Tibial artery (tissue), 4 donors: ENCODE results near the gene SETX.

Experiments used
- DNase-seq, 2 donors: peaks; one replicate each; pipeline ENCODE4 v3.0.0-alpha.2; 2019
- H3K27ac ChIP-seq, 2 donors: fragments of 200-600 bp; sonication (generic) in 1 of 2; 1 replicate in 1 of 2; 2 replicates in 1 of 2; pipeline ENCODE4 v1.5.1; 2018 to 2019; ENCODE audit warnings: mild to moderate bottlenecking in 1 of 2
- H3K27me3 ChIP-seq, 2 donors: fragments of 200-600 bp; sonication (generic) in 1 of 2; one replicate each; pipeline versions ENCODE4 v1.5.1 to v1.6.0; 2016 to 2019
- H3K36me3 ChIP-seq, 3 donors: fragments of 200-600 bp; sonication (generic) in 2 of 3; one replicate each; pipeline ENCODE4 v1.5.1; 2016 to 2019; ENCODE audit warnings: mild to moderate bottlenecking in 2 of 3
- H3K4me1 ChIP-seq, 4 donors: fragments of 200-600 bp; sonication (generic) in 2 of 4; 1 replicate in 3 of 4; 2 replicates in 1 of 4; pipeline ENCODE4 v1.5.1; 2016 to 2019
- H3K4me3 ChIP-seq, 2 donors: fragments of 200-600 bp; sonication (generic) in 1 of 2; 1 replicate in 1 of 2; 2 replicates in 1 of 2; pipeline ENCODE4 v1.5.1; 2018 to 2019; ENCODE audit warnings: mild to moderate bottlenecking in 2 of 2
- H3K9me3 ChIP-seq, 3 donors: fragments of 200-600 bp; sonication (generic) in 1 of 3; one replicate each; pipeline ENCODE4 v1.5.1; 2016 to 2019
- intact Hi-C: fragments of 100-400 bp; cut with DNase I; formaldehyde crosslinking; loops from one replicate; pipeline ENCODE4 v1.15.0; 2023; ENCODE audit warnings: low total_unique reads
- TF ChIP-seq, protein P1 (sequence below), 2 experiments: fragments of 200-600 bp in 1 of 2; fragments of 450-650 bp in 1 of 2; IDR thresholded peaks; one replicate each; pipeline ENCODE4 v1.5.1; 2017 to 2019; ENCODE audit warnings: antibody characterized with exemption in 2 of 2, mild to moderate bottlenecking in 1 of 2, moderate library complexity in 1 of 2

Gene SETX

DNA sequence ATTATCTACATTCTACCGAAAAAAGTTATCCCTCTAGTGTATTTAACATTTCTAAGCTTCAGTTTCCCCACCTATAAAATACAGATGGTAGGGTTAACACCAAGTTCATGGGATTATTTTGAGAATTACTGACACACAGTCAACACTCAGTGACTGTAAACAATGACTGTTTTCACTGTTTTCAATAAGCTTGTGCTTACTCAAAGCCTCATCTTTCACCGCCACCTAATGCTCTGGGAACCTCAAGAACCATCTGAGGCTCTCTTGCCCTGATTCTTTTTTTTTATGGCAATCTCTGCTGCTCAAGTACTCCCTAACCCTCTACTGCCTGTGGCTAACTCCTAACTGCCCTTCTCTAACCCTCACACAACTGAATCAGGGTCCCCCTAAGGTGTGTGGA lies 59.6 kb downstream of the SETX start:
- H3K4me3 ChIP-seq, result no peak overlapping the region
- H3K27ac ChIP-seq, result no peak overlapping the region
- intact Hi-C loops, result no loop called here
- DNase-seq, result no peak
- TF ChIP-seq, protein P1, sequence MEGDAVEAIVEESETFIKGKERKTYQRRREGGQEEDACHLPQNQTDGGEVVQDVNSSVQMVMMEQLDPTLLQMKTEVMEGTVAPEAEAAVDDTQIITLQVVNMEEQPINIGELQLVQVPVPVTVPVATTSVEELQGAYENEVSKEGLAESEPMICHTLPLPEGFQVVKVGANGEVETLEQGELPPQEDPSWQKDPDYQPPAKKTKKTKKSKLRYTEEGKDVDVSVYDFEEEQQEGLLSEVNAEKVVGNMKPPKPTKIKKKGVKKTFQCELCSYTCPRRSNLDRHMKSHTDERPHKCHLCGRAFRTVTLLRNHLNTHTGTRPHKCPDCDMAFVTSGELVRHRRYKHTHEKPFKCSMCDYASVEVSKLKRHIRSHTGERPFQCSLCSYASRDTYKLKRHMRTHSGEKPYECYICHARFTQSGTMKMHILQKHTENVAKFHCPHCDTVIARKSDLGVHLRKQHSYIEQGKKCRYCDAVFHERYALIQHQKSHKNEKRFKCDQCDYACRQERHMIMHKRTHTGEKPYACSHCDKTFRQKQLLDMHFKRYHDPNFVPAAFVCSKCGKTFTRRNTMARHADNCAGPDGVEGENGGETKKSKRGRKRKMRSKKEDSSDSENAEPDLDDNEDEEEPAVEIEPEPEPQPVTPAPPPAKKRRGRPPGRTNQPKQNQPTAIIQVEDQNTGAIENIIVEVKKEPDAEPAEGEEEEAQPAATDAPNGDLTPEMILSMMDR (IDR thresholded peaks at IDR 0.05), result no peak
- no peaks in the 10 kb centered on the region for H3K27me3 ChIP-seq
- no peaks in the 10 kb centered on the region for H3K9me3 ChIP-seq
- peaks cover 64 to 88% (median 67%) of the 10 kb centered on the region in 3 donors for H3K36me3 ChIP-seq
- no peaks in the 10 kb centered on the region for H3K4me1 ChIP-seq

DNA sequence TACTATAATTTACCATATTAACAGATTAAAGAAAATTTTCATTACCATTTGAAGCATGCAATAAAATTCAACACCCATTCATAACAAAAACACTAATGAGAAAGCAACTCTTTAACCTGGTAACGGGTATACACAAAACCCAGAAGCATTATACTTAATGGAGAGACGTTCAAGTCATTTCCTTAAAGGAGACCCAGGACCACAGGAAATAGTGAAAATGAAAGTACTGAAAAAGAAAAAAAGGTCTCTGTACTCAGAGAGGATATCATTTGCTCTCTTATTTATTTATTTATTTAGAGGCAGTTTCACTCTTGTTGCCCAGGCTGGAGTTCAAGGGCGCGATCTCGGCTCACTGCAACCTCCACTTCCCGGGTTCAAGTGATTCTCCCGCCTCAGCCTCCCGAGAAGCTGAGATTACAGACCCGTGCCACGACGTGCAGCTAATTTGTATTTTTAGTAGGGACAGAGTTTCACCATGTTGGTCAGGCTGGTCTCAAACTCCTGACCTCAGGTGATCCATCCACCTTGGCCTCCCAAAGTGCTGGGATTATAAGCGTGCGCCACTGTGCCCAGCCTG lies 61.6 kb downstream of the SETX start:
- H3K36me3 ChIP-seq, result peaks cover 47 to 74% (median 56%) of the 10 kb centered on the region in 3 donors
- no peak for DNase-seq
- H3K9me3 ChIP-seq, result no peaks in the 10 kb centered on the region
- H3K27me3 ChIP-seq, result no peaks in the 10 kb centered on the region
- TF ChIP-seq, protein P1 (IDR thresholded peaks at IDR 0.05), result no peak
- intact Hi-C loops, result no loop called here
- H3K27ac ChIP-seq, result no peak overlapping the region
- peaks cover 0 to 10% (median 0%) of the 10 kb centered on the region in 4 donors for H3K4me1 ChIP-seq
- no peak overlapping the region for H3K4me3 ChIP-seq

DNA sequence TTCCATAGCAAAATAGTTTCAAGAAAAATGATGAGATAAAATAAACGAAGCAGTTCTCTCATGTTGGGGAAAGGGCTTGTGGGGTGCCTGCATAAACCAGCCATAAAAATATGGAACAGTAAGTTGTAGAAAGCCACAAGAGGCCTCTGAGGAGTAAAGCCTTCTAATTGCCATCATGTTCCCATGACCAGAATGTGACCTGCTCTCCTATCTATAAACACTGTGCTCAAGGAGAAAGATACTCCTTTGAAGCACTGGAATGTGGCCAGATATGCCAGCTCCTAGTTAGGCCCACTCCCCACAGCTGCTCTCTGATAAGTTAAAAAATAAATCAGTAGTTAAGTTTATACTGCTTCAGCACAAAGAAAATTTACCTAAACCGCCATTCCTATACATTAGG lies 65.8 kb downstream of the SETX start:
- Histone ChIP-seq H3K4me1 (peaks cover 0 to 10% (median 0%) of the 10 kb centered on the region in 4 donors), H3K27me3 (no peaks in the 10 kb centered on the region), H3K4me3 (no peak overlapping the region), H3K27ac (no peak overlapping the region), H3K9me3 (no peaks in the 10 kb centered on the region), H3K36me3 (peaks cover 48 to 74% (median 53%) of the 10 kb centered on the region in 3 donors)
- TF ChIP-seq, protein P1 (IDR thresholded peaks at IDR 0.05), result no peak
- no peak for DNase-seq
- intact Hi-C loops, result no loop called here

DNA sequence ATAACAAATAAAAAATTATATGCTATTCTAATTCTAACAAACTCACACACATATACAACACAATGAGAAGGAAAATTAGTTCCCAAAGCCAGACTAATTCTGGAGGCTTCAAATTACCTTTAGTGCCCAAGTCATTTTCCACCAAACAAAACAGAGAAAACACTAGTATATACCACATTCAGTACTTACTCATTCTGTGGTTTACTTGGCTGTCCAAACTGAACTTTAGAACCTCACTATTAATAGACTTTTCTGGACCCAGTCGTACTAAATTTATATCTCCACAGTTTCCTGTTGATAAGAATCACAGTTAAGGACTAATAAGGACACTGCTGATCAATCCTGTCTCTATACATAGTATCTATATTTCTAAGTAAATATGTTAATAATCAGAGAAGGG lies 66.4 kb downstream of the SETX start:
- Histone ChIP-seq H3K27ac (no peak overlapping the region), H3K27me3 (no peaks in the 10 kb centered on the region), H3K36me3 (peaks cover 48 to 74% (median 53%) of the 10 kb centered on the region in 3 donors), H3K9me3 (no peaks in the 10 kb centered on the region), H3K4me1 (peaks cover 0 to 10% (median 0%) of the 10 kb centered on the region in 4 donors), H3K4me3 (no peak overlapping the region)
- no peak for DNase-seq
- TF ChIP-seq, protein P1 (IDR thresholded peaks at IDR 0.05), result no peak
- intact Hi-C loops, result no loop called here

DNA sequence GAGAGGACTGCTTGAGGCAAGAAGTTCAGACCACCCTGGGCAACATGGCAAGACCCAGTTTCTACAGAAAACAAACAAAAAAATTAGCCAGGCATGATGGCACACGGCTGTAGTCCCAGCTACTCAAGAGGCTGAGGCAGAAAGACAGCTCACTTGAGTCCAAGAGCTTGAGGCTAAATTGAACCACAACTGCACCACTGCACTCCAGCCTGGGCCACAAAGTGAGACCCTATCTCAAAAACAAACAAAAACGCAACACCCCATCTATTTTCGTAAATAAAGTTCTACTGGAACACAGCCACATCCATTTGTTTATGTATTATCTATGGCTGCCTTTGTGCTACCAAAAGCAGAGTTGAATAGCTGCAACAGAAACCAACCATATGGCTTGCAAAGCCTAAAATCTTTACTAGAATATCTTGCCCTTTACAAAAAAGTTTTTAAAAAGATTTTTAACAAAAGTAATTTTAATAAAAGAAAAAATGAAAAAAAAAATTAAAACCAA lies 67.5 kb downstream of the SETX start:
- DNase-seq, result no peak
- Histone ChIP-seq H3K4me3 (no peak overlapping the region), H3K27me3 (no peaks in the 10 kb centered on the region), H3K27ac (no peak overlapping the region), H3K4me1 (peaks cover 0 to 10% (median 0%) of the 10 kb centered on the region in 4 donors), H3K9me3 (no peaks in the 10 kb centered on the region), H3K36me3 (peaks cover 59 to 75% (median 60%) of the 10 kb centered on the region in 3 donors)
- intact Hi-C loops, result no loop called here
- TF ChIP-seq, protein P1 (IDR thresholded peaks at IDR 0.05), result no peak
